A549 treated with dexamethasone at 1 μM for 4 hours (cell line): Measurements from ENCODE around the gene C7orf57. TPM values are rescaled to one million over a fixed set of nuclear protein-coding genes. Genes with fewer than 3 reads are reported as not detected.

Experiments
- total RNA-seq: library from RNA; stranded (reverse); fragments of 200-300 nt; extraction: Qiagen RNA extraction; gene quantifications from 5 replicates; pipeline ENCODE4 v1.2.3, GENCODE V29; 2022

C7orf57 gene
- total RNA-seq: 0.27 to 0.35 TPM (median 0.27 TPM) in 5 replicates

DNA sequence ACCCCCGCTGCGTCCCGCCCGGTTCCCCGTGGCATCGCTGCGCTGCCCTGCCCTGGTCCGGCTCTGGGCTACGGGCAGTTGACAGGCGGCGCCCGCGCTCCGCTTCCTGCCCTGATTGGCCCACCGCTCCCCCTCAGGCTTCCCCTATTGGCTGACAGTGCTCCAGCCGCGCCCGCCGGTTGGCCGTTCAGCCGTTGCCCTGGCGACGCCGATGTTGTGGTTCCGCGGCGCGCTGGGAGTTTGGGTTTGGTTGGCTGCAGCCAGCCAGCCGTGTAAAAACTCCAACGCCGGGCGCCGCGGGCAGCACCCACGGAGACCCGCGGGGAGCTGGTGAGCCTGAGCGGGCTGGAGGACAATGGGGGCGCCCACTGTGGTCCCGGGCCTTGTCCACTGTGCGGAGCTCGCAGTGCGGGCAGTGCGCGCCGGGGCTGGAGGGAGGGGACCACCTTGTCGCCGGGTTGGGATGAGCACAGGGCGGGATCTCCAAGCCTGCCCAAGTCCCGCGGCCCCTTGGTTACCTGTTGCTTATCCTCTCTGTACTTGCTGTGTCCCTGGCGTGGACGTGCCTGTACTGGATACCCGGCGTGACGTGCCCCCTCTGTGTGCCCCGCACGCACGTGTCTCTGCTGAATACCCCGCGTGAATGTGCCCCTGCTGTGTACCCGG lies at the start of gene C7orf57:
Gene C7orf57 (plus strand): TSS at position 243 of the 666 bp plus-strand sequence. CDS start 766 bp downstream, outside the sequence.

DNA sequence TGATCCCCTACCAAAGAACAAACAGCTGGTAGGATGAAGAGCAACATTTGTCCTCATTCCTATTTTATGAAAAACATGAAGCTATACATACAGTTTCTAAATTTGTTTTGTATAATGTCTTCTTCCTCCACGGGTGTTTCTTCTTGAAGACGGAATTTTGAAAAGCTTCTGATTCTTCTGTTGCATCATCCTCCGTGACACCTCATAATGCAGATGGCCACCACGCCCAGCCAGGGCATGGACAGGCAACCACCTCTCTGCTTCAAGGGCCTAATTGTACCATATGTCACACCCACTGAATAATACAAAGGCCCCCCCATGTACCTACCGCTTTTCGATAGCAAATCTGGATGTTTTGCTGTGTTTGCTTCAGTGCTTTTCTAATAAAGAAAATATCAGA lies 6.4 kb upstream of the C7orf57 start, which contains the start of gene SUN3:
Gene SUN3 (minus strand): TSS at position 170 of the 400 bp plus-strand sequence. CDS start 169 bp downstream, at position 1.

DNA sequence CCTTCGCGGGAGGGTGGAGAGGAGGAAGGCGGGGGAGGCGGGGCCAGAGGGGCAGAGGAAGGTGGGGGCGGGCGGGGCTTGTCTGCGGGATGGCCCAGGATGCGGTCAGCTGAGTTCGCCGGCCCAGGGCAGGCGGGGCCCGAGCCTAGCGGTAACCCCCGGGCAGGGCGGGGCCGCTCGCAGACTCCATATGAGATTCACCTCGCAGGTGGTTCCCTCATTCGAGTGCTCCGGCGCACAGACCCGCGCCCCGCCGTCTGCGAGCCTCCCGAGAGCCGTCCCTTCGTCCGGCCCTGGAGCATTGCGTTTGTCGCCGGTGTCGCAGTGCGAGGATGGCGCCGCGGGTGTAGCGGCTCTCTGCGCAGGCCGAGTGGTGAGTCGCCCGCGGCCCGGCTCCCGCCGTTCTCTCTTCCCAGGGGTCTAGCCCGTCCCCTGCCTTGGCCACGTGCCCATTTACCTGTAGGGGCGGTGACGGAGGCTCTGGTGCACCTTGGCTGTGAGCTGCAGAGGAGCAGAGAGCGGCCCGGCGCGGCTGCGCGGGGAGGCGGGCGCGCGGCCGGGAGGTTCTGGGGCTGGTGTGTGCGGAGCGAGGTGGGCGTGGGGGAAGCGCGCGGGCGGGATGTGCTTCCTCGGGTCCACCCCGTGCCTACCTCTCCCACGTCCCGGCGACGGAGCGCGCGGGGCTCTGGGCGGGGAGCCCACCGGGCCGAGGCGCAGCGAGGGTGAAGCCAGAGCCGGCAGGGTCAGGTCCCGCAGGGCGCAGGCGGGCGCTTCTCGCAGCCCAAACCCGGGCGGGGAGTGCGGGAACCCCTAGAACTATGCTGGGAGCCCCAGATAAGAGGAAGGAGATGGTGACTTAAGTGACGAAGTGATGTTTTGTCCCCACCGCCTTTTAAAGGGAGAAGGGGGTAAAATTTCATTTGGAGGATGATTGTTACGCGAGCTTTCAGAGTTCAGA lies 54.0 kb downstream of the C7orf57 start, which contains the start of gene UPP1:
Gene UPP1 (plus strand): TSS at position 220 of the 958 bp plus-strand sequence. CDS start 5,519 bp downstream, outside the sequence.

Other genes starting within 250 kb of the C7orf57 start
- gene PKD1L1, start 87.1 kb upstream of the C7orf57 start, total RNA-seq: 0.03 to 0.36 TPM (median 0.21 TPM) in 4 of 5 replicates, not detected in the other
- gene HUS1, start 55.9 kb upstream of the C7orf57 start, total RNA-seq: 14.1 to 22.1 TPM (median 18.3 TPM) in 5 replicates
- gene SUN3, start 6.4 kb upstream of the C7orf57 start, total RNA-seq: 0.13 to 0.16 TPM in 2 of 5 replicates, not detected in the others
- gene UPP1, start 53.7 kb downstream of the C7orf57 start, total RNA-seq: 57.5 to 83.6 TPM (median 68.0 TPM) in 5 replicates
- gene ABCA13, start 135.9 kb downstream of the C7orf57 start, total RNA-seq: 0.01 to 0.06 TPM (median 0.05 TPM) in 5 replicates